NCI-H345 (cell line): ENCODE measurements around the gene INSC.

ENCODE experiments used
- DNase-seq: peaks from one replicate; lab custom pipeline; 2025; lab: John Stamatoyannopoulos, UW

The INSC gene

GRCh38 chr11:15146271-15147003 is 31.7 kb downstream of the INSC start:
- DNase-seq: no peak

GRCh38 chr11:15148169-15148568 is 33.4 kb downstream of the INSC start:
- no peak for DNase-seq

GRCh38 chr11:15149050-15149449 is 34.3 kb downstream of the INSC start:
- DNase-seq: no peak

GRCh38 chr11:15150507-15150906 is 35.8 kb downstream of the INSC start:
- no peak for DNase-seq

GRCh38 chr11:15153231-15153630 is 38.5 kb downstream of the INSC start:
- DNase-seq: no peak

- DNase-seq: no peak
Measured at GRCh38 chr11:15157181-15157580, 42.5 kb downstream of the INSC start.

- DNase-seq: no peak
Measured at GRCh38 chr11:15157606-15158137, 42.9 kb downstream of the INSC start.

- no peak for DNase-seq
Measured at GRCh38 chr11:15158351-15159015, 43.8 kb downstream of the INSC start.

GRCh38 chr11:15159085-15159484 is 44.4 kb downstream of the INSC start:
- DNase-seq: no peak

GRCh38 chr11:15161790-15162189 is 47.1 kb downstream of the INSC start:
- DNase-seq: no peak

- no peak for DNase-seq
Measured at GRCh38 chr11:15163136-15163535, 48.4 kb downstream of the INSC start.

GRCh38 chr11:15166204-15166603 is 51.5 kb downstream of the INSC start:
- no peak for DNase-seq

GRCh38 chr11:15169815-15170551 is 55.3 kb downstream of the INSC start:
- no peak for DNase-seq

GRCh38 chr11:15170698-15171097 is 56.0 kb downstream of the INSC start:
- no peak for DNase-seq

GRCh38 chr11:15171956-15172355 is 57.2 kb downstream of the INSC start:
- DNase-seq: no peak

GRCh38 chr11:15175831-15176230 is 61.1 kb downstream of the INSC start:
- no peak for DNase-seq

- no peak for DNase-seq
Measured at GRCh38 chr11:15176646-15177163, 62.0 kb downstream of the INSC start.

- no peak for DNase-seq
Measured at GRCh38 chr11:15177491-15177890, 62.8 kb downstream of the INSC start.

- DNase-seq: no peak
Measured at GRCh38 chr11:15178214-15178613, 63.5 kb downstream of the INSC start.

- DNase-seq: no peak
Measured at GRCh38 chr11:15179167-15179566, 64.4 kb downstream of the INSC start.

GRCh38 chr11:15180212-15180792 is 65.6 kb downstream of the INSC start:
- DNase-seq: no peak

- DNase-seq: no peak
Measured at GRCh38 chr11:15182372-15182771, 67.6 kb downstream of the INSC start.
